ENCODE data around the gene TOMM5. TPM values are rescaled to one million over a fixed set of nuclear protein-coding genes. Genes with fewer than 3 reads are reported as not detected.

Gene TOMM5
- polyA plus RNA-seq, 1 experiment: 207 TPM

DNA sequence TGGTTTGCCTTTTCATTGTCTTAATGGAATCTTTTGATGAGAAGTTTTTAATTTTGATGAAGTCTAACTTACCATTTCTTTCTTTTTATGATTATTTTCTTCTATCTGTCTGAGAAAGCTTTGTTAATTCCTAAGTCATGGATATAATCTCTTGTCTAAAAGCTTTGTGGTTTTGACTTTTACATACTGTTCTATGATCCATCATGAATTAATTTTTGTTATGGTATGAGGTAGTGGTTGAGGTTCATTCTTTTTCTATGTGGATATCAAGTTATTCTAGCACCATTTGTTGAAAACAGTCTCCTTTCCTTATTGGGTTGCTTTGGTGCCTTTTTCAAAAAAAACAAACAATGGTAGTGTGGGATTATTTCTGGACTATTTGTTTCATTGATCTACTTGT lies 36.6 kb downstream of the TOMM5 start:
- no peaks in the 10 kb centered on the region for H3K27me3 ChIP-seq (ENCODE audit: control insufficient read depth, insufficient read depth, low read length)
- DNase-seq (ENCODE audit: low read depth, low spot score): no peak
- ChIA-PET POLR2A (no interaction called here), CTCF (interaction anchor here (0.7 kb wide), 1 partner anchor 808 kb away, joined by 3 read pairs; no protein-coding TSS in a partner anchor)
- H3K4me3 ChIP-seq (ENCODE audit: low read depth, low read length): no peak overlapping the region
- no peaks in the 10 kb centered on the region for H3K9me3 ChIP-seq (ENCODE audit: control insufficient read depth, insufficient read depth, low read length)
- TF ChIP-seq, protein P1, sequence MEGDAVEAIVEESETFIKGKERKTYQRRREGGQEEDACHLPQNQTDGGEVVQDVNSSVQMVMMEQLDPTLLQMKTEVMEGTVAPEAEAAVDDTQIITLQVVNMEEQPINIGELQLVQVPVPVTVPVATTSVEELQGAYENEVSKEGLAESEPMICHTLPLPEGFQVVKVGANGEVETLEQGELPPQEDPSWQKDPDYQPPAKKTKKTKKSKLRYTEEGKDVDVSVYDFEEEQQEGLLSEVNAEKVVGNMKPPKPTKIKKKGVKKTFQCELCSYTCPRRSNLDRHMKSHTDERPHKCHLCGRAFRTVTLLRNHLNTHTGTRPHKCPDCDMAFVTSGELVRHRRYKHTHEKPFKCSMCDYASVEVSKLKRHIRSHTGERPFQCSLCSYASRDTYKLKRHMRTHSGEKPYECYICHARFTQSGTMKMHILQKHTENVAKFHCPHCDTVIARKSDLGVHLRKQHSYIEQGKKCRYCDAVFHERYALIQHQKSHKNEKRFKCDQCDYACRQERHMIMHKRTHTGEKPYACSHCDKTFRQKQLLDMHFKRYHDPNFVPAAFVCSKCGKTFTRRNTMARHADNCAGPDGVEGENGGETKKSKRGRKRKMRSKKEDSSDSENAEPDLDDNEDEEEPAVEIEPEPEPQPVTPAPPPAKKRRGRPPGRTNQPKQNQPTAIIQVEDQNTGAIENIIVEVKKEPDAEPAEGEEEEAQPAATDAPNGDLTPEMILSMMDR (IDR thresholded peaks at IDR 0.05; ENCODE audit: low read depth, low read length): no peak
- no peak overlapping the region for H3K27ac ChIP-seq (ENCODE audit: low read depth, low read length)

DNA sequence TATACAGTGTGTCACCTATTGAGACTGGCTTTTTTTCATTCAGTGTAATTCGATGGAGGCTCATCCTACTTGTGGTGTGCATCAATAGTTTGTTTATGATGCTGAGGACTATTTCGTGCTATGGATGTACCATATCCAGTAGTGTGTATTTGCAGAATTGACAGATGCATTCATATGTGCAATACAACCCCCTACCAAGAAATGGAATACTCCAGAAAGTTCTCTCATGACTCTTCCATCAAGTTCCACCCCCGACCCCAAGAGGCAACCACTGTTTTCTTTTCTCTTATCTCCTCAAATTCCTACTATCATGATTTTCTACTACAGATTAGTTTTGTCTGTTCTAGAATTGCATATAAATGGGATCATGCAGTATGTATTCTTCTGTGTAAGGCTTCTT lies 38.1 kb downstream of the TOMM5 start:
- POLR2A ChIA-PET: no interaction called here
- TF ChIP-seq, protein P1 (IDR thresholded peaks at IDR 0.05; ENCODE audit: low read depth, low read length): no peak
- Histone ChIP-seq H3K27me3 (ENCODE audit: control insufficient read depth, insufficient read depth, low read length) (no peaks in the 10 kb centered on the region), H3K4me3 (ENCODE audit: low read depth, low read length) (no peak overlapping the region), H3K27ac (ENCODE audit: low read depth, low read length) (no peak overlapping the region), H3K9me3 (ENCODE audit: control insufficient read depth, insufficient read depth, low read length) (no peaks in the 10 kb centered on the region)
- DNase-seq (ENCODE audit: low read depth, low spot score): no peak
- CTCF ChIA-PET: no interaction called here

DNA sequence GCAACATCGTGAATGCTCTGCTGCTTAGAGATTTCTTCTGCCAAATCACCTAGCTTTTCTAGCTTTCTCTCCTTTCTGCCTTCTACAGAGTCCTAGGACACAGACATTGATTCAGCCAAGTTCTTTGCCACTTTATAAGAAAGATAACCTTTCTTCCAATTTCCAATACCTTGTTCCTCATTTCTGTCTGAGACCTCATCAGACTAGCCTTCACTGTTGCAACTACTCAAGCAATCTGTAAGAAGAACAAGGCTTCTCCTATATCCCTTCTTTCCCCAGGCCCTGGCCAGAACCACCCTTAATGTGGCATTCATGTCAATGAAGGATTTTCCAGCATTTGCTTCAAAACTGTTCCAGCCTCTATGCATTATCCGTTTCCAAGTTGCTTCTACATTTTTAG lies 40.5 kb downstream of the TOMM5 start:
- H3K27ac ChIP-seq (ENCODE audit: low read depth, low read length): no peak overlapping the region
- H3K27me3 ChIP-seq (ENCODE audit: control insufficient read depth, insufficient read depth, low read length): no peaks in the 10 kb centered on the region
- POLR2A ChIA-PET: no interaction called here
- CTCF ChIA-PET: interaction anchor here (0.7 kb wide), 1 partner anchor 219 kb away, joined by 3 read pairs; no protein-coding TSS in a partner anchor
- TF ChIP-seq, protein P1 (IDR thresholded peaks at IDR 0.05; ENCODE audit: low read depth, low read length): no peak
- no peak for DNase-seq (ENCODE audit: low read depth, low spot score)
- H3K4me3 ChIP-seq (ENCODE audit: low read depth, low read length): no peak overlapping the region
- H3K9me3 ChIP-seq (ENCODE audit: control insufficient read depth, insufficient read depth, low read length): no peaks in the 10 kb centered on the region

DNA sequence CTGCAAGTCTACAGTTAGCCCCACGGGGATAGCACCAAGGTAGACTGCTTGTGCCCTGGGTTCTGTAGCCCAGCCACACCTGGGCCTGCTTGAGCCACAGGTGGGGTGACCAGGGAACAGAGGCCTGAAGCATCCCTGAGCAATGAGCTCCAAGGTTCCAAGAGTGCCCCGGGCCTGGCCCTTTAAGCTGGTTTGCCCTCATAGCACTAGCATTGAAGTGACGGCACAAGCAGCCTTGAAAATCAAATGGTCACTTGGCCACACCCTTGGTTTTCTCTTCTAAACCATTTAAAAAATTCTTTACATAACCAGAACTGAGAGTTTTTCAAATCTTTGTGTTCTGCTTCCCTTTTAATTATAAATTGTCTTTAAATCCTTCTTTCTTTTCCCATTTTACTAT lies 40.9 kb downstream of the TOMM5 start:
- Histone ChIP-seq H3K27me3 (ENCODE audit: control insufficient read depth, insufficient read depth, low read length) (no peaks in the 10 kb centered on the region), H3K4me3 (ENCODE audit: low read depth, low read length) (no peak overlapping the region), H3K27ac (ENCODE audit: low read depth, low read length) (no peak overlapping the region), H3K9me3 (ENCODE audit: control insufficient read depth, insufficient read depth, low read length) (no peaks in the 10 kb centered on the region)
- ChIA-PET CTCF (no interaction called here), POLR2A (no interaction called here)
- TF ChIP-seq, protein P1 (IDR thresholded peaks at IDR 0.05; ENCODE audit: low read depth, low read length): no peak
- DNase-seq (ENCODE audit: low read depth, low spot score): no peak

DNA sequence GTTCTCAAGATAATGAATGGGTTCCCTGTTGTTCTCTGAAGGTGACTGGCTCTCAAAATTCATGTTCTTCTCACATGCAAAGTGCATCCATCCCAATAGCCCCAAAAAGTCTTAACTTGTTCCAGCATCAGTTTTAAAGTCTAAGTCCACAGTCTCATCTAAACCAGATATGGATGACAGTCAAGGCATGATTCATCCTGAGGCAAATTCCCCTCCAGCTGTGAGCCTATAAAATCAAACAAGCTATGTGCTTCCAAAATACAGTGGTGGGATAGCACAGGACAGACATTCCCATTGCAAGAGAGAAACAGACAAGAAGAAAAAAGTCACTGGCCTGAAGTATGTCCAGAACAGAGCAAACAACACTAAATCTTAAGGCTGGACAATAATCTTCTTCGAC lies 41.6 kb downstream of the TOMM5 start:
- ChIA-PET CTCF (no interaction called here), POLR2A (no interaction called here)
- DNase-seq (ENCODE audit: low read depth, low spot score): peak; percentile 32

More for the DNA sequence above, 41.6 kb downstream of the TOMM5 start:
- Histone ChIP-seq H3K4me3 (ENCODE audit: low read depth, low read length) (no peak overlapping the region), H3K27me3 (ENCODE audit: control insufficient read depth, insufficient read depth, low read length) (no peaks in the 10 kb centered on the region), H3K9me3 (ENCODE audit: control insufficient read depth, insufficient read depth, low read length) (no peaks in the 10 kb centered on the region), H3K27ac (ENCODE audit: low read depth, low read length) (no peak overlapping the region)
- TF ChIP-seq, protein P1 (IDR thresholded peaks at IDR 0.05; ENCODE audit: low read depth, low read length): no peak

Measured in AG04450 (cell line).